GM23248 (cell line): ENCODE measurements around the gene DKC1. TPM values are rescaled to one million over a fixed set of nuclear protein-coding genes. Genes with fewer than 3 reads are reported as not detected.

Experiments
- DNase-seq: peaks from one replicate; pipeline ENCODE4 v3.0.0-alpha.2; 2015
- H2AFZ ChIP-seq: fragments of 200-600 bp; sonication (generic); 2 replicates; pipeline ENCODE4 v1.6.1; 2016; ENCODE audit warnings: antibody characterized with exemption
- H3F3A ChIP-seq: fragments of 200-600 bp; sonication (generic); 2 replicates; pipeline ENCODE4 v1.6.1; 2016; ENCODE audit warnings: mild to moderate bottlenecking, antibody characterized with exemption, mixed run types; ENCODE audit not compliant: insufficient read depth
- H3K27ac ChIP-seq: fragments of 200-600 bp; sonication (generic); 2 replicates; pipeline ENCODE4 v1.5.1; 2016; ENCODE audit warnings: mild to moderate bottlenecking
- H3K27me3 ChIP-seq: fragments of 200-600 bp; sonication (generic); replicated peaks from 2 replicates; pipeline ENCODE4 v1.6.1; 2016; ENCODE audit warnings: mild to moderate bottlenecking; ENCODE audit not compliant: insufficient read depth
- H3K36me3 ChIP-seq: fragments of 200-600 bp; sonication (generic); 2 replicates; pipeline ENCODE4 v1.6.1; 2016; ENCODE audit warnings: low read depth, mild to moderate bottlenecking
- H3K4me1 ChIP-seq: fragments of 200-600 bp; sonication (generic); 2 replicates; pipeline ENCODE4 v1.6.1; 2016; ENCODE audit warnings: mild to moderate bottlenecking; ENCODE audit not compliant: insufficient read depth
- H3K4me2 ChIP-seq: fragments of 200-600 bp; sonication (generic); one replicate; pipeline ENCODE4 v1.6.1; 2016; ENCODE audit warnings: mild to moderate bottlenecking; ENCODE audit not compliant: unreplicated experiment
- H3K4me3 ChIP-seq: fragments of 200-600 bp; sonication (generic); 2 replicates; pipeline ENCODE4 v1.5.1; 2016; ENCODE audit warnings: mild to moderate bottlenecking
- H3K79me2 ChIP-seq: fragments of 200-600 bp; sonication (generic); 2 replicates; pipeline ENCODE4 v1.6.1; 2016; ENCODE audit warnings: mild to moderate bottlenecking; ENCODE audit not compliant: insufficient read depth
- H3K9ac ChIP-seq: fragments of 200-600 bp; sonication (generic); 2 replicates; pipeline ENCODE4 v1.6.1; 2016; ENCODE audit warnings: mild to moderate bottlenecking
- H3K9me2 ChIP-seq: fragments of 200-600 bp; sonication (generic); 2 replicates; pipeline ENCODE4 v1.6.1; 2016; ENCODE audit warnings: mixed run types, mild to moderate bottlenecking, moderate library complexity; ENCODE audit not compliant: insufficient read depth
- H3K9me3 ChIP-seq: fragments of 200-600 bp; sonication (generic); one replicate; pipeline ENCODE4 v1.6.1; 2017; ENCODE audit warnings: low read depth
- H4K20me1 ChIP-seq: fragments of 200-600 bp; sonication (generic); 2 replicates; pipeline ENCODE4 v1.6.0; 2016; ENCODE audit not compliant: insufficient read depth
- EZH2 ChIP-seq: fragments of 200-600 bp; sonication (generic); IDR thresholded peaks from 2 replicates; pipeline ENCODE4 v1.6.1; 2018; ENCODE audit warnings: antibody characterized with exemption, mild to moderate bottlenecking; ENCODE audit not compliant: insufficient read depth, poor library complexity, severe bottlenecking
- EZH2phosphoT487 ChIP-seq: fragments of 200-600 bp; sonication (generic); IDR thresholded peaks from 2 replicates; pipeline ENCODE4 v1.6.1; 2018; ENCODE audit warnings: antibody characterized with exemption, moderate library complexity, mild to moderate bottlenecking, low read depth; ENCODE audit not compliant: insufficient read depth
- WGBS, 2 experiments: methylation state at CpG; one replicate each; pipeline ENCODE4 v1.1.6; 2015 to 2017; ENCODE audit warnings: low lambda C conversion rate in 2 of 2, low coverage in 1 of 2; ENCODE audit errors: missing lambda C conversion rate in 2 of 2; 5-methylcytosine and 5-hydroxymethylcytosine counted together
- in situ Hi-C: fragments of 300-500 bp; cut with MboI; formaldehyde crosslinking; loops from 2 replicates; pipeline ENCODE4 v1.15.0; 2020
- polyA plus RNA-seq: library from polyadenylated mRNA; unstranded; fragments of >200 nt; fragmentation: Nextera tagmentation; extraction: Ambion mirVana; gene quantifications from 2 replicates; pipeline ENCODE4 v1.2.1, GENCODE V29; 2016
- total RNA-seq: library from RNA; depleted of rRNA; stranded (reverse); fragments of >200 nt; shearing (Covaris generic); gene quantifications from 2 replicates; pipeline ENCODE4 v1.2.3, GENCODE V29; 2014

DKC1 gene
- total and polyA plus RNA-seq, 2 experiments from 2014 or later = 40.1 to 42.9 TPM

DNA sequence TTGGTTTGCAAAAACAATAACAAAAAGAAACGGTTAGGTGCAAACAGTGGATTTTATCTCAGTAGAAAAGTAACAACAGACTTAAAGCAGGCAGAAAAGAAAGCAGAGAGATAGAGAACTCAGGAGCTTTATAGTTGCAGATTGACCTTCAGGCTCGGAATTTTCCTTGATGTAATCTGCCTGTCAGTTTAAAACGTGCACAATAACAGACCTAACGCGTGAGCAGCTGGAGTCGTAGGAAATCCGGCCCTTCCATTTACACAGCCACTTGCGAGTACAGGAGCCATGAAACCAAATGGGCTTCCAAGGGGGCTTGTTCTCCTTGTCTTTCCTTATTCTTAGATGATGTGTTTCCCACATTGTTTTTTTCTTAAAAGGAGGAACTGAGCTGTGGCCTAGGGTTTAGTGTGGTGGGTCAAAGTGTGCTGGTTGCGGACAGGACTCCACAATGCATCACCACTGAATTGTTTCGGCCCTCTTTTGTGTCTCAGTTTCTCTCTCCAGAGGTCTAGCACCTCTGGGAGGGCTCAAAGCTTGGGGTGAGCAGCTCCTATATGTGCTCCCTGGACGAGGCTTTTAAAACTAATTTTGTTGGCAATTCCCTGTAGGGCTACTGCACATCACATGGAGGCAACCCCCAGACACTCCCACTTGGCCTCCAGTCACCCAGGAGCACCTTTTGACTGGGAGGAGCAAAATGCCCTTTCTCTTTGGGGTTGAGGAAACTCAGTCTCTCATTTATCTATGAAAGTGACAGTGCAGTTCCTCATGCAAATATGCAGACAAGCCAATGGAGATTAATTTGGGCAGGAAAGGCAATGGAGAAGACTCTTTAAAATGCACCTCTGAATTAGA is 56.5 kb downstream of the DKC1 start:
- TF ChIP-seq EZH2 (no peak), EZH2phosphoT487 (no peak)
- no peaks in the 10 kb centered on the region for H3K36me3 ChIP-seq
- H3F3A ChIP-seq = no peaks in the 10 kb centered on the region
- in situ Hi-C loops = no loop called here
- no peak overlapping the region for H3K4me3 ChIP-seq
- DNase-seq = no peak
- H3K9ac ChIP-seq = no peak overlapping the region
- H3K79me2 ChIP-seq = no peaks in the 10 kb centered on the region
- 0 out of 2 replicates have a peak, but pooled peaks cover 3% of the 10 kb centered on the region for H3K4me1 ChIP-seq
- no peaks in the 10 kb centered on the region for H3K27me3 ChIP-seq
- H2AFZ ChIP-seq = no peak overlapping the region
- H3K27ac ChIP-seq = no peak overlapping the region
- 47 to 48% methylated on average over 11 of the region's 11 CpGs for WGBS, 2 experiments
- no peaks in the 10 kb centered on the region for H4K20me1 ChIP-seq
- no peaks in the 10 kb centered on the region for H3K9me2 ChIP-seq
- no peaks in the 10 kb centered on the region for H3K9me3 ChIP-seq
- H3K4me2 ChIP-seq = no peak overlapping the region

DNA sequence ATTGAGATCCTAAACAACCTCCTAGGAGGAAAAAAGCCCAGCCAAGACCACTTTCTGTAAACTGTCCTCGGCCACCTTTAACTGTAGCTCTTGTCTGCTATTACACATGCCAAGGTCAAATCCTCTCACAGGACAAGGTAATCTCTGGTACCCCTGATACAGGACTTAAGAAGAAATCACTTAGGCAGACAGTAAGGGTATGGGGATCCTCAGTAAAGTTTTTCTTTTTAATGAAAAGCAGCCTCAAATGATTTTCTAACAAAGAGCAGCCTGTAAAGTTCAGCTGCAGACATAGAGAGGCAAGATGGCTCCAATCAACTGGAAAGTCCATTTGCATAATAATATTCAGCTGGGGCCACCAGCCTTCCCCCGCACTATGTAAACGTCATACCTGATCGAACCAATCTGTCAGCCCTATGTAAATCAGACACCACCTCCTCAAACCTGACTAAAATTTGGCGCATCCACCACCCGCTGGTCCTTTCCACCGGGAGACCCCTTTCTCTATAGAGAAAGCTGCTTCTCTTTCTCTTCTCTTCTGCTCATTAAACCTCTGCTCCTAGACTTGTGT is 57.2 kb downstream of the DKC1 start:
- no peaks in the 10 kb centered on the region for H3K9me3 ChIP-seq
- H3K36me3 ChIP-seq = no peaks in the 10 kb centered on the region
- TF ChIP-seq EZH2phosphoT487 = no peak
- no peak for TF ChIP-seq EZH2
- H4K20me1 ChIP-seq = no peaks in the 10 kb centered on the region
- H3K9me2 ChIP-seq = no peaks in the 10 kb centered on the region
- H3K9ac ChIP-seq = no peak overlapping the region
- 0 out of 2 replicates have a peak, but pooled peaks cover 3% of the 10 kb centered on the region for H3K4me1 ChIP-seq
- WGBS, 2 experiments = 15 to 17% methylated on average over 6 to 7 of the region's 7 CpGs
- no peak overlapping the region for H3K27ac ChIP-seq
- no peaks in the 10 kb centered on the region for H3K79me2 ChIP-seq
- no peaks in the 10 kb centered on the region for H3F3A ChIP-seq
- H3K4me3 ChIP-seq = no peak overlapping the region
- no peak overlapping the region for H2AFZ ChIP-seq
- no peak for DNase-seq
- in situ Hi-C loops = no loop called here
- H3K27me3 ChIP-seq = no peaks in the 10 kb centered on the region
- no peak overlapping the region for H3K4me2 ChIP-seq

- no peak for TF ChIP-seq EZH2phosphoT487
- no peak for TF ChIP-seq EZH2
- no peaks in the 10 kb centered on the region for H4K20me1 ChIP-seq
- no peak overlapping the region for H3K9ac ChIP-seq
Observed at GRCh38 chrX:154821523-154821922, 58.9 kb downstream of the DKC1 start.

GRCh38 chrX:154822029-154822428 is 59.4 kb downstream of the DKC1 start:
- in situ Hi-C loops = no loop called here
- TF ChIP-seq EZH2 (no peak), EZH2phosphoT487 (no peak)
- no peak overlapping the region for H3K4me2 ChIP-seq
- no peaks in the 10 kb centered on the region for H3K27me3 ChIP-seq
- H3K9ac ChIP-seq = no peak overlapping the region
- DNase-seq = no peak
- H3K79me2 ChIP-seq = no peaks in the 10 kb centered on the region
- H3K36me3 ChIP-seq = no peaks in the 10 kb centered on the region
- H3K9me3 ChIP-seq = no peaks in the 10 kb centered on the region
- no peaks in the 10 kb centered on the region for H4K20me1 ChIP-seq
- H3K4me1 ChIP-seq = no peaks in the 10 kb centered on the region
- H3K9me2 ChIP-seq = no peaks in the 10 kb centered on the region
- WGBS, 2 experiments = 52 to 61% methylated on average over 3 of the region's 3 CpGs
- no peak overlapping the region for H3K4me3 ChIP-seq
- H3F3A ChIP-seq = no peaks in the 10 kb centered on the region
- no peak overlapping the region for H3K27ac ChIP-seq
- H2AFZ ChIP-seq = no peak overlapping the region

More at GRCh38 chrX:154821523-154821922, 58.9 kb downstream of the DKC1 start:
- Histone ChIP-seq H2AFZ (no peak overlapping the region), H3K79me2 (no peaks in the 10 kb centered on the region), H3K4me3 (no peak overlapping the region), H3K4me2 (no peak overlapping the region), H3K9me3 (no peaks in the 10 kb centered on the region), H3F3A (no peaks in the 10 kb centered on the region), H3K4me1 (no peaks in the 10 kb centered on the region), H3K9me2 (no peaks in the 10 kb centered on the region), H3K27me3 (no peaks in the 10 kb centered on the region), H3K36me3 (no peaks in the 10 kb centered on the region), H3K27ac (no peak overlapping the region)
- no peak for DNase-seq
- in situ Hi-C loops = no loop called here
